Subcutaneous adipose tissue (tissue), 4 donors: ENCODE measurements around the gene PMAIP1. TPM values are rescaled to one million over a fixed set of nuclear protein-coding genes. Genes with fewer than 3 reads are reported as not detected.

Experiments
- total RNA-seq, 4 donors: library from RNA; depleted of rRNA; stranded (reverse); fragments of >200 nt; gene quantifications; one replicate each; pipeline ENCODE4 v1.1.0, GENCODE V29; 2016
- TF ChIP-seq, protein P1 (sequence below): fragments of 450-650 bp; IDR thresholded peaks from one replicate; pipeline ENCODE4 v1.5.1; 2016; ENCODE audit warnings: low read depth, mild to moderate bottlenecking, control low read depth, antibody characterized with exemption, moderate library complexity

PMAIP1 gene
- total RNA-seq, 4 donors from 2014 or later: 0.44 to 2.0 (median 1.4) TPM; not detected in 1

DNA sequence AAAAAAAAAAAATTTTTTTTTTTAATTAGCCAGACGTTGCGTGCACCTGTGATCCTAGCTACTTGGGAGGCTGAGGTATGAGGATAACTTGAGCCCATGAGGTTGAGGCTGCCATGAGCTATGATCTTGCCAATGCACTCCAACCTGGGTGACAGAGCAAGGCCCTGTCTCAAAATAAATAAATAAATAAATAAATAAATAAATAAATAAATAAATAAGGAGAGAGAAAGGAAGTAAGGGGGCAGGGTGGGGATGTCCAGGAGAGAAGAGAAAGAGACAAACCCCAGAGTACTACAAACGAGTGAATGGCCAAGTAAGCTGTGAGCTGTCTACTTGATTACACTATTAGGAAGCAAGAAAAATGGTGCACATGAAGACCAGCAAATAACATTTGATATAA is 7.7 kb upstream of the PMAIP1 start:
- TF ChIP-seq, protein P1, sequence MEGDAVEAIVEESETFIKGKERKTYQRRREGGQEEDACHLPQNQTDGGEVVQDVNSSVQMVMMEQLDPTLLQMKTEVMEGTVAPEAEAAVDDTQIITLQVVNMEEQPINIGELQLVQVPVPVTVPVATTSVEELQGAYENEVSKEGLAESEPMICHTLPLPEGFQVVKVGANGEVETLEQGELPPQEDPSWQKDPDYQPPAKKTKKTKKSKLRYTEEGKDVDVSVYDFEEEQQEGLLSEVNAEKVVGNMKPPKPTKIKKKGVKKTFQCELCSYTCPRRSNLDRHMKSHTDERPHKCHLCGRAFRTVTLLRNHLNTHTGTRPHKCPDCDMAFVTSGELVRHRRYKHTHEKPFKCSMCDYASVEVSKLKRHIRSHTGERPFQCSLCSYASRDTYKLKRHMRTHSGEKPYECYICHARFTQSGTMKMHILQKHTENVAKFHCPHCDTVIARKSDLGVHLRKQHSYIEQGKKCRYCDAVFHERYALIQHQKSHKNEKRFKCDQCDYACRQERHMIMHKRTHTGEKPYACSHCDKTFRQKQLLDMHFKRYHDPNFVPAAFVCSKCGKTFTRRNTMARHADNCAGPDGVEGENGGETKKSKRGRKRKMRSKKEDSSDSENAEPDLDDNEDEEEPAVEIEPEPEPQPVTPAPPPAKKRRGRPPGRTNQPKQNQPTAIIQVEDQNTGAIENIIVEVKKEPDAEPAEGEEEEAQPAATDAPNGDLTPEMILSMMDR: no peak

DNA sequence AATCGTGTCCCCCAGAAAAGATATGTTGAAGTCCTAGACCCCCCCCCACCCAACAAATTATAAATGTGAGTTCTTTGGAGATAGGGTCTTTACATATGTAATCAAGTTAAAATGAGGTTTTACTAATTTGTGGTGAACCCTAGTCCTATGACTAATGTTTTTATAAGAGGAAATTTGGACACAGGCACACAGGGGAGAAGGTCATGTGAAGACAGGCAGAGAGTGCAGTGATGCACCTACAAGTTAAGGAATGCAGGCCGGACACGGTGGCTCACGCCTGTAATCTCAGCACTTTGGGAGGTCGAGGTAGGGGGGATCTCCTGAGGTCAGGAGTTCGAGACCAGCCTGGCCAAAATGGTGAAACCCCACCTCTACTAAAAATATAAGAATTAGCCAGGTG is 5.8 kb upstream of the PMAIP1 start:
- TF ChIP-seq, protein P1: no peak

DNA sequence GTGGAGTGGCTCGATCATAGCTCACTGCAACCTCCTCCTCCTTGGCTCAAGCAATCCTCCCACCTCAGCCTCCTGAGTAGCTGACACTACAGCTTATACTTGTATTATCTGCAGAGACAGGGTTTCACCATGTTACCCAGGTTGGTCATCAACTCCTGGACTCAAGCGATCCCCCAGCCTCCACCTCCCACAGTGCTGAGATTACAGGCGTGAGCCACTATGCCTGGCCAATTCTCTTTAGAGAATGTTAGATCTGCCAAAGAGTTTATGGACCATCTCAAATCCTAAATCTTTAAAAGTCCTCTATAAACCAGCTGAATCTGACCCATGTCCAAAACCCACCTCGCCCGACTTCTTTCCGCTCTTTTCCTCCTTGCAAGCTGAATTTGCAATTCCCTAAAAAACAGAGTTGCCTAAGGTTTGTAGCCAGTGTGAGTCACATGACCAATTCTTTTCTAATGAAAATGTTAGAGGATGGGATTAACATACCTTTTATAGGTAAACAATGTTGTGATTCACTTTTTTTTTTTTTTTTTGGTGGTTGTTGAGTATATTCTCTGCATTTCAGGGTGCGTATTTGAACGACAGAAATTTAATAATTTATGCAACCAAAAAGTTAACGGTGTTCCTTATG is 2.4 kb upstream of the PMAIP1 start:
- TF ChIP-seq, protein P1: no peak

DNA sequence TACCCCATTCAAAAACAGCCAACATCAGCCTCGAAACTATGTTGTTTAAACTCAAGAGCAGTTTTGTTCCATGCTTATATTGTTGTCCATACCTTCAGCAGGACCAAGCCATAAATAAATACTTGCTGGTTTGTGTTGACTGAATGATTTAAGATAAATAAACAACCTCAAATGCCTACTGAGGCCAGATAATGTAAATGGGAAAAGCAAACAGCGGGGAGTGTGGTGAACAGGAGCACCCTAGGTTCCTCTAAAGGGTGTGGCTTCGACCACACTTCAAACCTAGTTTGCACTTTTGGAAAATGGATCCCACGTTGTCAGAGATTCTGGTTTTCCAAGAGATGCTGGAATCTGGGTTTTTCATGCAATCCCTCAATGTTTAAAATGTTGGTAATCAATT is 1.7 kb upstream of the PMAIP1 start:
- TF ChIP-seq, protein P1: no peak

DNA sequence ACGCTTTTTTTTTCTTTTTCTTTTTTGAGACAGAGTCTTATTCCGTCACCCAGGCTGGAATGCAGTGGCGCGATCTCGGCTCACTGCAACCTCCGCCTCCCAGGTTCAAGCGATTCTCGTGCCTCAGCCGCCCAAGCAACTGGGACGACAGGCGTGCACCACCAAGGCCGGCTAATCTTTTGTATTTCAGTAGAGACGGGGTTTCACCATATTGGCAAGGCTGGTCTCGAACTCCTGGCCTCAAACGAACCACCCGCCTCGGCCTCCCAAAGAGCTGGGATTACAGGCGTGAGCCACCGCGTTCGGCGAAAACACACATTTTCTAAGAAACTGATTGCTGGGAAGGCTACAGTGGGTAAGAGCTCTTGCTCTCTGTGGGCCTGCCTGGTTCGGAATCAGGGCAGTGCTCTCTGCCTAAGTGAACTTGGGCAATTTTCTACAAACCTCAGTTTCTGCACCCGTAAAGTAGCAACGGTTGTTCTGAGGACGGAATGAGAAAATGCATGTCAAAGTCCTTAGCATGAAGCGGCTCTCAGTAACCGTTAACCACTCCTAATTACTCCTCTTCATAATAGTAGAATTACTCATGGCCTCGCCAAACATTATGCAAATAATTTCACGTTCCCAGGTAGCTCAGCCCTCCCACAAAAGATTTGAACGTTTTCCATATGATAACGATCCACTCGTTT is 1.0 kb upstream of the PMAIP1 start:
- TF ChIP-seq, protein P1: no peak

DNA sequence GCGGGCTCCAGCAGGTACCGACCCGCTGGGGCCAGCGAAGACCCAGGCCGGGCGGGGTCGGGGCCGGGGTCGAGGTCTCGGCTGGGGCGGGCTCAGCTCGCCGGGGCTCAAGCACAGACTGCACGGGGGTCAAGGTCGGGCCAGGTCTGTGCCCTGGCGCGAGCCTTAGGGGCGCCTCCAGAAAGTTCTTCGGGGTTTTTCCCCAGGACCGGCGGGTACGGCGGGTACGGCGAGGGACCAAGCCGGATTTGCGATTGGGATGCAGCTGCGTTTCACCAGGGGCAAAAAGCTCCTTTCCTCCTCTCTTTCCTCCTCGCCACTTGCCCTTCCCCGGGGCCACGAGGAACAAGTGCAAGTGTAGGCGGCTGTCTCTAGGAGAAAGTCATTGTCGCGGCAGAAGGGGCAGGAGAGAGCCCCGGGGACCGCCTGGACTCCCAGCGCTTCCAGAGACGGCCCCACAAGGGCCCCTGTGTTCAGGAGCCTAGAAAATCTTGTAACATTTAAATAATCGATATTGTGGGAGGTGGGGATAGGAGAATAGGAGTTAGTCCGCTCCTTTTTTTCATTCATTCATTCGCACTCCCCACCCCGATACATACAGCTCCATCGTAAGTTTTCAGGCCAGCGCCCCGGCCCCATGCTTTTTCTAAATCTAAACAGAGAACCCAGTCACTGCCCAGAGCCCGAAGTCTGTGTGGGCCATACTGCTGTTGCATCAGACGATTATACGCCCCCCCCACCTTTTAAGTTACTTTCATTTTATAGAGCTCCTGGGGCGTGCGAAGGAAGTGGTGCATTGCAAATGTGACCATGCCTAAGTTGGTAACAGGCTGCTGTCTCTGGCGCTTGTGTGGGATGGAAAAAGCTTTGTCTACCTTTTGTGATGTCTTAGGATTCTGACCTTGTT is 679 bp downstream of the PMAIP1 start:
- TF ChIP-seq, protein P1: no peak
